ENCODE data around the gene KIAA1217.

Gene KIAA1217

GRCh38 chr10:24207781-24208611 lies 942 bp upstream of the KIAA1217 start:
- DNase-seq (ENCODE audit: low read depth, low spot score), result no peak

- DNase-seq (ENCODE audit: low read depth, low spot score), result no peak
Observed at GRCh38 chr10:24209432-24209771, 464 bp downstream of the KIAA1217 start.

- no peak for DNase-seq (ENCODE audit: low read depth, low spot score)
Observed at GRCh38 chr10:24209946-24210491, 1.1 kb downstream of the KIAA1217 start.

GRCh38 chr10:24210501-24210900 lies 1.6 kb downstream of the KIAA1217 start:
- DNase-seq (ENCODE audit: low read depth, low spot score), result no peak

GRCh38 chr10:24213266-24213665 lies 4.3 kb downstream of the KIAA1217 start:
- DNase-seq (ENCODE audit: low read depth, low spot score), result no peak

- no peak for DNase-seq (ENCODE audit: low read depth, low spot score)
Observed at GRCh38 chr10:24213881-24214280, 4.9 kb downstream of the KIAA1217 start.

- no peak for DNase-seq (ENCODE audit: low read depth, low spot score)
Observed at GRCh38 chr10:24214762-24215161, 5.8 kb downstream of the KIAA1217 start.

- DNase-seq (ENCODE audit: low read depth, low spot score), result no peak
Observed at GRCh38 chr10:24215196-24215595, 6.3 kb downstream of the KIAA1217 start.

GRCh38 chr10:24215603-24216002 lies 6.7 kb downstream of the KIAA1217 start:
- DNase-seq (ENCODE audit: low read depth, low spot score), result no peak

- DNase-seq (ENCODE audit: low read depth, low spot score), result no peak
Observed at GRCh38 chr10:24219963-24220362, 11.0 kb downstream of the KIAA1217 start.

GRCh38 chr10:24223341-24223740 lies 14.4 kb downstream of the KIAA1217 start:
- DNase-seq (ENCODE audit: low read depth, low spot score), result no peak

GRCh38 chr10:24223953-24224352 lies 15.0 kb downstream of the KIAA1217 start:
- no peak for DNase-seq (ENCODE audit: low read depth, low spot score)

GRCh38 chr10:24228642-24229041 lies 19.7 kb downstream of the KIAA1217 start:
- no peak for DNase-seq (ENCODE audit: low read depth, low spot score)

- DNase-seq (ENCODE audit: low read depth, low spot score), result no peak
Observed at GRCh38 chr10:24229909-24230308, 21.0 kb downstream of the KIAA1217 start.

GRCh38 chr10:24231200-24231599 lies 22.3 kb downstream of the KIAA1217 start:
- DNase-seq (ENCODE audit: low read depth, low spot score), result no peak

- DNase-seq (ENCODE audit: low read depth, low spot score), result no peak
Observed at GRCh38 chr10:24234784-24235183, 25.8 kb downstream of the KIAA1217 start.

- DNase-seq (ENCODE audit: low read depth, low spot score), result no peak
Observed at GRCh38 chr10:24235471-24235870, 26.5 kb downstream of the KIAA1217 start.

- no peak for DNase-seq (ENCODE audit: low read depth, low spot score)
Observed at GRCh38 chr10:24237801-24238395, 29.0 kb downstream of the KIAA1217 start.

GRCh38 chr10:24238519-24239247 lies 29.7 kb downstream of the KIAA1217 start:
- DNase-seq (ENCODE audit: low read depth, low spot score), result no peak

- no peak for DNase-seq (ENCODE audit: low read depth, low spot score)
Observed at GRCh38 chr10:24239289-24240040, 30.5 kb downstream of the KIAA1217 start.

- DNase-seq (ENCODE audit: low read depth, low spot score), result no peak
Observed at GRCh38 chr10:24240041-24240751, 31.3 kb downstream of the KIAA1217 start.

Data from brain pericyte (primary cell).